ENCODE measurements around the gene TSPAN1.

The TSPAN1 gene

DNA sequence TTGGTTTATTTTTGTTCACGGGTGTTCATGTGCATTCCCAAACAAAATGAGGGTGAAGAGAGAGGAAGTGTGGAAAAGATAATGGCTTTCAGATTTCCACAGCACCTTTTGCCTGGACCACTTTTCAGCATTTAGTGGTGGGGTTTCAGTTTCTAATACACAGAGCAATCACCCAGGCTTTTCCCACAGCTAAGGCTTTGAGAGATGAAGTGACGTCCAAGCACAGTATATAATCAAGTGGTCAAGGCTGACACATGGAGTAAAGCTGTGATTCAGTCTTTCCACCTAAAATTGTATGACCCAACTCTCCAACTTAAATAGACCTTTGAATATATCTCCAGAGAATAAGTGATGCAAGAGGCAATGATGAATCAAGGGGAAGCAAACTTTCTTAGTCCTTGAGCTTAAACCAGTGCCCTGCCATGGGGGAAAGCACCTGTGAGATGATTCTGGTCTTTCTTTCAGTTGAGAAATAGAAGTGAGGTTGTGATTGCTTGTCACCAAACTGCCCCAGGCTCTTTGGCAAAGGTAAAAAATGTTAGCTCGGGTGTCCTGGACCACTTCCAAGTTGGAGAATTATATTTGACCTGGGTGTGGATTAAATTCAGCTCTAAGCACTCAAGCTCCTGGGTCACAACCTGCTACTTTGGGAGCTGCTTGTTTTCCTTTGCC, 40.1 kb upstream of the TSPAN1 start:
- H3K36me3 ChIP-seq (ENCODE audit: control insufficient read depth in 5 of 5, insufficient read depth in 5 of 5, low read length in 5 of 5): no peaks in the 10 kb centered on the region
- H3K9ac ChIP-seq (ENCODE audit: low read length in 5 of 5): no peak overlapping the region
- H3K27me3 ChIP-seq (ENCODE audit: control insufficient read depth in 5 of 5, insufficient read depth in 4 of 5, low read length in 5 of 5): peaks cover 4 to 7% (median 5%) of the 10 kb centered on the region in 5 donors
- no peaks in the 10 kb centered on the region for H3K9me3 ChIP-seq (ENCODE audit: control insufficient read depth in 5 of 5, low read length in 5 of 5)
- H3K27ac ChIP-seq (ENCODE audit: low read depth, low read length): peak overlapping the region; percentile 88
- peaks cover 0 to 44% (median 18%) of the 10 kb centered on the region in 5 donors for H3K4me1 ChIP-seq (ENCODE audit: control insufficient read depth in 5 of 5, insufficient read depth in 5 of 5, low read length in 5 of 5)
- no peak overlapping the region for H3K4me3 ChIP-seq (ENCODE audit: low read depth in 1 of 5, low read length in 5 of 5)

DNA sequence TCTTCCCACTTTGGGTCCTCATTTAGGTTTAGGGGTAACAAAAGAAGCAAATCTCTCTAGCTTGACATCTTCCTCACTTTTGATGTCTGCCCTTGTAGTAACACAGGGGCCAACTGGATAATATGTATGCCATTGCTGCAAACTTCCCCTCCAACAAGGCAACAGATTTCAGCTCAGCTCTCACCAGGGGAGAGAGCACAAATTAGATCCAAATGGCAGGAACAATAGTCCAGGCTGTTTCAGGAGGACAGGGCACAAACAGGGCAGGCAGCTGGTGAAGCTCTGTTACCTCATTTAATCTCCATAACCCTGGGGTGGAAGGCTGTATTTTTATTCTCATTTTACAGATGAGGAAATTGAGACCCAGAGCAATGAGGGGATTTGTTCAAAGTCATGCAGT, 38.2 kb upstream of the TSPAN1 start:
- Histone ChIP-seq H3K27me3 (ENCODE audit: control insufficient read depth in 5 of 5, insufficient read depth in 4 of 5, low read length in 5 of 5) (peaks cover 0 to 4% (median 0%) of the 10 kb centered on the region in 5 donors), H3K9ac (ENCODE audit: low read length in 5 of 5) (no peak overlapping the region), H3K36me3 (ENCODE audit: control insufficient read depth in 5 of 5, insufficient read depth in 5 of 5, low read length in 5 of 5) (no peaks in the 10 kb centered on the region), H3K4me3 (ENCODE audit: low read depth in 1 of 5, low read length in 5 of 5) (no peak overlapping the region), H3K4me1 (ENCODE audit: control insufficient read depth in 5 of 5, insufficient read depth in 5 of 5, low read length in 5 of 5) (peaks cover 0 to 44% (median 16%) of the 10 kb centered on the region in 5 donors), H3K9me3 (ENCODE audit: control insufficient read depth in 5 of 5, low read length in 5 of 5) (no peaks in the 10 kb centered on the region), H3K27ac (ENCODE audit: low read depth, low read length) (no peak overlapping the region)

DNA sequence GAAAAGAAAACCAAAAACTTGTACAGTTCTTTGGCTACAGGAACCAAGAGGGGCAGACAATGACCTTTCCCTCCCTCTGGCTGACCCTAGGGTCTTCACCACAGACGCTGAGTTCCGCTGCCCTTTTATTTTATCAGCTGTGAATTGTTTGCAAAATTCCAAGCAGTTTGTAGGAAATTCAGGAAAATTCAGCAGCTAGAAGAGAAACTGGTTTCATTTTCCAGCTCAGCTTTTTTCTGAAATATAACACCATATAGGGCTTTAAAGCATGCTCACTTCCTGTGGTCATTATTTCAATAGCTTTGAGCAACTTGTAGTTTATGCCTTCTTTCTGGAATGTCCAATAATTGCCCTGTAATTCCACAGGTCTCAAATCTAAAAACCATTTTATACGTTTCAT, 37.0 kb upstream of the TSPAN1 start:
- Histone ChIP-seq H3K36me3 (ENCODE audit: control insufficient read depth in 5 of 5, insufficient read depth in 5 of 5, low read length in 5 of 5) (no peaks in the 10 kb centered on the region), H3K4me1 (ENCODE audit: control insufficient read depth in 5 of 5, insufficient read depth in 5 of 5, low read length in 5 of 5) (peaks cover 0 to 39% (median 10%) of the 10 kb centered on the region in 5 donors), H3K9me3 (ENCODE audit: control insufficient read depth in 5 of 5, low read length in 5 of 5) (no peaks in the 10 kb centered on the region), H3K9ac (ENCODE audit: low read length in 5 of 5) (no peak overlapping the region), H3K27me3 (ENCODE audit: control insufficient read depth in 5 of 5, insufficient read depth in 4 of 5, low read length in 5 of 5) (peaks cover 0 to 4% (median 0%) of the 10 kb centered on the region in 5 donors), H3K27ac (ENCODE audit: low read depth, low read length) (peak overlapping the region; percentile 17), H3K4me3 (ENCODE audit: low read depth in 1 of 5, low read length in 5 of 5) (peak overlapping the region in 3 of 5 donors; percentile 12 to 37 (median 27))

DNA sequence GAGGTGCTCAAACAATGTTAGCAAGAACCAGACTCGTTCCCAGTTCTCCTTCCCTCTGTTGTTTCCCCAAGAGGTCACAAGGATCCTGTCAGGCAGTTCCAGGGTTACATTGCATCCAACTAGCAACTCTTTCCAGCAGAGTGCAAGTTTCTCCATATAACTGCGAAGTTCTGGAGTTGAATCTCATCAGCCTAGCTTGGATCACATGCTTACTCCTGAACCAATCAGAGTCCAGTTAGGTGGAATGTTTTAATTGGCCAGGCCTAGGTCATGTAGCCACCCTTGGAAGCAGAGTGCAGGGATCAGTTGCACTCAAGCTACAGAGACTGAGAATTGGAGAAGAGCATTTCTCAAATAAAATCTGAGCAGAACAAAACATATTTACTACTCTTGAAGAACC, 26.6 kb upstream of the TSPAN1 start:
- no peaks in the 10 kb centered on the region for H3K36me3 ChIP-seq (ENCODE audit: control insufficient read depth in 5 of 5, insufficient read depth in 5 of 5, low read length in 5 of 5)
- no peak overlapping the region for H3K27ac ChIP-seq (ENCODE audit: low read depth, low read length)
- no peak overlapping the region for H3K9ac ChIP-seq (ENCODE audit: low read length in 5 of 5)
- H3K27me3 ChIP-seq (ENCODE audit: control insufficient read depth in 5 of 5, insufficient read depth in 4 of 5, low read length in 5 of 5): no peaks in the 10 kb centered on the region
- H3K9me3 ChIP-seq (ENCODE audit: control insufficient read depth in 5 of 5, low read length in 5 of 5): no peaks in the 10 kb centered on the region
- peaks cover 0 to 6% (median 0%) of the 10 kb centered on the region in 5 donors for H3K4me1 ChIP-seq (ENCODE audit: control insufficient read depth in 5 of 5, insufficient read depth in 5 of 5, low read length in 5 of 5)
- H3K4me3 ChIP-seq (ENCODE audit: low read depth in 1 of 5, low read length in 5 of 5): no peak overlapping the region

DNA sequence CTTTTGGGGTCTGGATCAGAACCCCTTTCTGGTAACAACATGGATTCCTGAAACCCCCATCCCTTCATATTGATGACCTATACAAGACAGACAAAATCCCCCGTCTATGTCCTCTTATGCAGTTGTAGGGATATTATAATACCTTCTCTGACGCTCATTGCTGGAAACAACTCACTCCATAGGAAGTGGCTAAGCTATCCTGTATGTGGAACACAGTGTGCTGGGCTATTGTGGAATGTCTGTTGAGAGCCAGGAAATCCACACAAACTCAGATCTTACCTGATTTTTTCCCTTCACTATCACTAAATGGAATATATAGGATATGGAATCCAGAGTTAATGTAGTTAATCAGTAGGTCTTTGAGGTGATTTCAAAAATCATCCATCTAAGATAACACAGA, 24.8 kb upstream of the TSPAN1 start:
- Histone ChIP-seq H3K36me3 (ENCODE audit: control insufficient read depth in 5 of 5, insufficient read depth in 5 of 5, low read length in 5 of 5) (no peaks in the 10 kb centered on the region), H3K9ac (ENCODE audit: low read length in 5 of 5) (no peak overlapping the region), H3K27me3 (ENCODE audit: control insufficient read depth in 5 of 5, insufficient read depth in 4 of 5, low read length in 5 of 5) (no peaks in the 10 kb centered on the region), H3K27ac (ENCODE audit: low read depth, low read length) (no peak overlapping the region), H3K4me3 (ENCODE audit: low read depth in 1 of 5, low read length in 5 of 5) (no peak overlapping the region), H3K9me3 (ENCODE audit: control insufficient read depth in 5 of 5, low read length in 5 of 5) (no peaks in the 10 kb centered on the region), H3K4me1 (ENCODE audit: control insufficient read depth in 5 of 5, insufficient read depth in 5 of 5, low read length in 5 of 5) (peaks cover 0 to 6% (median 0%) of the 10 kb centered on the region in 5 donors)

DNA sequence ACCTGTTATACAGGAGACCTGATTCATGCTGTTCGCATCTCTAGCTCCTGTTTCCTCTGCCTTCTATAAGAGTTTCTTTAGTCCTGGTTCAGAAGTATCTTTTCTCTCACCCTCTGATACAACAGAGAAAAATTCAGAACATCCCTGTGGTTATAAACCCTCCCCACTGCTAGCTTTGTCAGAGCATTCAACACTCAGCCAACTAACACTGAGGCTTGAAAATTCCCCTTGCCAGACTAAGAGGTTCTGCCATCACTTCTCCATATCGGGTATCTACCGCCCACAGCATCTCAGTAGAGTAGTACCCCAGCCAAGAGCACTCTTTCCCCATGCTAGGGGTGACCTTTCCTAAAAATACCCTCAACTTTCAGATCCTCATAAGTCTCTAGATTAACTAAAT, 22.9 kb upstream of the TSPAN1 start:
- no peaks in the 10 kb centered on the region for H3K9me3 ChIP-seq (ENCODE audit: control insufficient read depth in 5 of 5, low read length in 5 of 5)
- H3K9ac ChIP-seq (ENCODE audit: low read length in 5 of 5): no peak overlapping the region
- peaks cover 0 to 6% (median 0%) of the 10 kb centered on the region in 5 donors for H3K4me1 ChIP-seq (ENCODE audit: control insufficient read depth in 5 of 5, insufficient read depth in 5 of 5, low read length in 5 of 5)
- H3K36me3 ChIP-seq (ENCODE audit: control insufficient read depth in 5 of 5, insufficient read depth in 5 of 5, low read length in 5 of 5): no peaks in the 10 kb centered on the region
- no peaks in the 10 kb centered on the region for H3K27me3 ChIP-seq (ENCODE audit: control insufficient read depth in 5 of 5, insufficient read depth in 4 of 5, low read length in 5 of 5)
- no peak overlapping the region for H3K4me3 ChIP-seq (ENCODE audit: low read depth in 1 of 5, low read length in 5 of 5)
- no peak overlapping the region for H3K27ac ChIP-seq (ENCODE audit: low read depth, low read length)

DNA sequence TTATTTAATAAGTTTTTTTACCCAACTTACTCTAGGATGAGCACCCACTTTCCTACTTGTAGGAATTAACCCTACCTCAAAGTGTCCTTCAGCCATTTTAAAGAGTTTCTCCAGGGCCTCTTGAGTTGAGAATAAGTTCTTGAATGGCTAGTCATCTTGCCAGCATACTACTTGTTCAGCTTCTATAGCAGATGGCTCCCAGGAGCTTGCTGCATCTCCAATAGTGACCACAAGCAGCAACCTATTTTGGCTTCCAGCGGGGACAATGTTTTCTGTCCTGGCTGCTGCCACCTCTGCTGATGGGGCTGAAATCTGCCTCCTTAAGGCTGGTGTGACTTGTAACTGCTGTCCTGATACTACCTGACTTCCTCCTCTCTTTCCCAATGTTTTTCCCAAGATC, 21.7 kb upstream of the TSPAN1 start:
- Histone ChIP-seq H3K9me3 (ENCODE audit: control insufficient read depth in 5 of 5, low read length in 5 of 5) (no peaks in the 10 kb centered on the region), H3K27me3 (ENCODE audit: control insufficient read depth in 5 of 5, insufficient read depth in 4 of 5, low read length in 5 of 5) (peaks cover 0 to 2% (median 0%) of the 10 kb centered on the region in 5 donors), H3K9ac (ENCODE audit: low read length in 5 of 5) (no peak overlapping the region), H3K27ac (ENCODE audit: low read depth, low read length) (no peak overlapping the region), H3K4me3 (ENCODE audit: low read depth in 1 of 5, low read length in 5 of 5) (no peak overlapping the region), H3K36me3 (ENCODE audit: control insufficient read depth in 5 of 5, insufficient read depth in 5 of 5, low read length in 5 of 5) (no peaks in the 10 kb centered on the region), H3K4me1 (ENCODE audit: control insufficient read depth in 5 of 5, insufficient read depth in 5 of 5, low read length in 5 of 5) (peaks cover 0 to 6% (median 0%) of the 10 kb centered on the region in 5 donors)

DNA sequence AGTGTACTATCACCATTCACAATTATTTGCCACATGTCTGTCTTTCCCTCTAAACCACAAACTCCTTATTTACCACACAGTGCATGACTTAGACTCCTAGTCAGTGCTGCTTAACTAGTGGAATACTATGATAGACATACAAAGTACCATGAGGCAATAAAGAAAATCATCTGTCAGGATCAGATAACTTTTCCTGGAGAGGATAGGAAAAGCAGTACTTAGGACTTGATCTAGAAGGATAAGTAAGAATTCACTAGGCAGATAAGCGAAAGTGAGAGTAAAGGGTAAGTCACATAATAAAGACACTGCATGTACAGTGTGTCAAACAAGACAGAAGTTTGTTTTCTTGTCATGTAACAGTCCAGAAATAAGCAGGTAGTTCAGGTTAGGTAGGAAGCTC, 21.2 kb upstream of the TSPAN1 start:
- H3K36me3 ChIP-seq (ENCODE audit: control insufficient read depth in 5 of 5, insufficient read depth in 5 of 5, low read length in 5 of 5): no peaks in the 10 kb centered on the region

DNA sequence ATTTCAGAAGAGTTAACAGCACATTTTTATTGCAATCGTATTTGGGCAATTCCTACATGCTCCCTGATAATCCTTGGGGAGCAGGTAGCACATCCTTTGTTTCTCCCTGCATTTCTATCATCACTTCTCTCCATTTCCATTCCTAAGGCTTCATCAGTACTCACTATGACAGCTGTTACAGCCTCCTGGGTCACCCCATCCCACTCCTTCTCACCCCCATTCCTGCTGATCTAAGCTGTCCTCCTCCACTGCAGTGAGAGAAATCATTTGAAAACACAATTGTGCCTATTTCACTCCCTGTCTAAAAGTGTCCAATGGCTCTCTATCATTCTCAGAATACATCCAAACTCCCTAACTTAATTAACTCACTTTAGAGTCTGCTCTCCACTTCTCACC, 17.0 kb upstream of the TSPAN1 start:
- Histone ChIP-seq H3K27me3 (ENCODE audit: control insufficient read depth in 5 of 5, insufficient read depth in 4 of 5, low read length in 5 of 5) (peaks cover 0 to 2% (median 0%) of the 10 kb centered on the region in 5 donors), H3K4me3 (ENCODE audit: low read depth in 1 of 5, low read length in 5 of 5) (no peak overlapping the region), H3K4me1 (ENCODE audit: control insufficient read depth in 5 of 5, insufficient read depth in 5 of 5, low read length in 5 of 5) (no peaks in the 10 kb centered on the region), H3K36me3 (ENCODE audit: control insufficient read depth in 5 of 5, insufficient read depth in 5 of 5, low read length in 5 of 5) (no peaks in the 10 kb centered on the region), H3K27ac (ENCODE audit: low read depth, low read length) (no peak overlapping the region), H3K9me3 (ENCODE audit: control insufficient read depth in 5 of 5, low read length in 5 of 5) (no peaks in the 10 kb centered on the region), H3K9ac (ENCODE audit: low read length in 5 of 5) (no peak overlapping the region)

More for the DNA sequence above, 21.2 kb upstream of the TSPAN1 start:
- H3K9me3 ChIP-seq (ENCODE audit: control insufficient read depth in 5 of 5, low read length in 5 of 5): no peaks in the 10 kb centered on the region
- H3K4me1 ChIP-seq (ENCODE audit: control insufficient read depth in 5 of 5, insufficient read depth in 5 of 5, low read length in 5 of 5): peaks cover 0 to 6% (median 0%) of the 10 kb centered on the region in 5 donors
- no peak overlapping the region for H3K4me3 ChIP-seq (ENCODE audit: low read depth in 1 of 5, low read length in 5 of 5)
- H3K27ac ChIP-seq (ENCODE audit: low read depth, low read length): no peak overlapping the region
- H3K27me3 ChIP-seq (ENCODE audit: control insufficient read depth in 5 of 5, insufficient read depth in 4 of 5, low read length in 5 of 5): peaks cover 0 to 2% (median 0%) of the 10 kb centered on the region in 5 donors
- no peak overlapping the region for H3K9ac ChIP-seq (ENCODE audit: low read length in 5 of 5)

DNA sequence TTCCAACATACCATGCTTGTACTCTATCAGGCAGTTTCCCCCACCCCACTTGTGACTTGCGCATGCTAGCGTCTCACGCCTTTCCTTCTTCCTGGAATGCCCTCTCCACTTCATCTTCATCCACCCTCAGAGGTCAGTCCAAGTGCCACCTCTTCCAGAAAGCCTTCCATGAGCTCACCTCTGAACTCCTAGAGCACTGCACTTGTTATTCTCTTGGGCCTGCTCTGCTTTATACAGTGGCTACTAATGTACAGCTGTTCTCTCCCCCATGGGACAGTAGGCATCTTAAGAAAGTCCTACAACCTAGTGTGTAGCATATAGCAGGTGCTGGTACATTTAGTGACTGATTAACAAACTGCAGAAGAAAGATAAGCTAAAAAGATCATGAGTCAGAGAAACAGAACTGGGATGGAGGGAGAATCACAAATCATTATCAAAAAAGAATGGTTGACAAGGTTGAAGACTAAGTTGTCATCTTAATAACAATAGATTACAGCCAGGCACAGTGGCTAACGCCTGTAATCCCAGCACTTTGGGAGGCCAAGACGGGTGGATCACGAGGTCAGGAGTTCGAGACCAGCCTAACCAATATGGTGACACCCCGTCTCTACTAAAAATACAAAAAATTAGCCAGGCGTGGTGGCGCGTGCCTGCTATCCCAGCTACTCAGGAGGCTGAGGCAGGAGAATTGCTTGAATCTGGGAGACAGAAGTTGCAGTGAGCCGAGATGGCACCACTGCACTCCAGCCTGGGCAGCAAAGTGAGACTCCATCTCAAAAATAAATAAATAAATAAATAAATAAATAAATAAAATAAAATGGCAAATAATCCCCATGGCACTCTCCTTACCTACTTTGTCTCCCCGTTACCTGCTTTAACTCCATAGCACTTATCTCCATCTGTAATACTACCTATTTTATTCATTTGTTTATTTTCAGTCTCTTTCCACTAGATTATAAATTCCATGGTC, 16.3 kb upstream of the TSPAN1 start:
- peaks cover 0 to 2% (median 0%) of the 10 kb centered on the region in 5 donors for H3K27me3 ChIP-seq (ENCODE audit: control insufficient read depth in 5 of 5, insufficient read depth in 4 of 5, low read length in 5 of 5)
- H3K27ac ChIP-seq (ENCODE audit: low read depth, low read length): no peak overlapping the region
- no peaks in the 10 kb centered on the region for H3K9me3 ChIP-seq (ENCODE audit: control insufficient read depth in 5 of 5, low read length in 5 of 5)
- no peaks in the 10 kb centered on the region for H3K36me3 ChIP-seq (ENCODE audit: control insufficient read depth in 5 of 5, insufficient read depth in 5 of 5, low read length in 5 of 5)
- H3K4me1 ChIP-seq (ENCODE audit: control insufficient read depth in 5 of 5, insufficient read depth in 5 of 5, low read length in 5 of 5): no peaks in the 10 kb centered on the region
- H3K9ac ChIP-seq (ENCODE audit: low read length in 5 of 5): no peak overlapping the region
- no peak overlapping the region for H3K4me3 ChIP-seq (ENCODE audit: low read depth in 1 of 5, low read length in 5 of 5)
